Activated T-cell treated with anti-CD3 and anti-CD28 coated beads, Interleukin-2, amount 50 U/mL, for 24 hours (primary cell): ENCODE data around the gene GTPBP3.
A peak's percentile ranks its signal among the peaks of the same experiment; 100 is the strongest.
"Not testable (repeated sequence)": the region's sequence is repeated elsewhere in the genome, so short reads cannot be mapped to it uniquely, and the experiment has no call there.

Source experiments
- DNase-seq: peaks from one replicate; pipeline ENCODE4 v3.0.0-alpha.2; 2020
- H3K27ac Mint-ChIP-seq: 2 replicates; pipeline ENCODE4 v1.8.0; 2020; ENCODE audit warnings: mild to moderate bottlenecking, mixed read lengths
- H3K27me3 Mint-ChIP-seq: 2 replicates; pipeline ENCODE4 v1.8.0; 2020; ENCODE audit warnings: mixed read lengths
- H3K36me3 Mint-ChIP-seq: 2 replicates; pipeline ENCODE4 v1.8.0; 2020; ENCODE audit warnings: low read depth, mixed read lengths
- H3K4me1 Mint-ChIP-seq: 2 replicates; pipeline ENCODE4 v1.8.0; 2020; ENCODE audit warnings: low read depth, mixed read lengths
- H3K4me3 Mint-ChIP-seq: 2 replicates; pipeline ENCODE4 v1.8.0; 2020; ENCODE audit warnings: mild to moderate bottlenecking, moderate library complexity, mixed read lengths
- H3K9me3 Mint-ChIP-seq: 2 replicates; pipeline ENCODE4 v1.8.0; 2020; ENCODE audit warnings: mixed read lengths

GTPBP3 gene

DNA sequence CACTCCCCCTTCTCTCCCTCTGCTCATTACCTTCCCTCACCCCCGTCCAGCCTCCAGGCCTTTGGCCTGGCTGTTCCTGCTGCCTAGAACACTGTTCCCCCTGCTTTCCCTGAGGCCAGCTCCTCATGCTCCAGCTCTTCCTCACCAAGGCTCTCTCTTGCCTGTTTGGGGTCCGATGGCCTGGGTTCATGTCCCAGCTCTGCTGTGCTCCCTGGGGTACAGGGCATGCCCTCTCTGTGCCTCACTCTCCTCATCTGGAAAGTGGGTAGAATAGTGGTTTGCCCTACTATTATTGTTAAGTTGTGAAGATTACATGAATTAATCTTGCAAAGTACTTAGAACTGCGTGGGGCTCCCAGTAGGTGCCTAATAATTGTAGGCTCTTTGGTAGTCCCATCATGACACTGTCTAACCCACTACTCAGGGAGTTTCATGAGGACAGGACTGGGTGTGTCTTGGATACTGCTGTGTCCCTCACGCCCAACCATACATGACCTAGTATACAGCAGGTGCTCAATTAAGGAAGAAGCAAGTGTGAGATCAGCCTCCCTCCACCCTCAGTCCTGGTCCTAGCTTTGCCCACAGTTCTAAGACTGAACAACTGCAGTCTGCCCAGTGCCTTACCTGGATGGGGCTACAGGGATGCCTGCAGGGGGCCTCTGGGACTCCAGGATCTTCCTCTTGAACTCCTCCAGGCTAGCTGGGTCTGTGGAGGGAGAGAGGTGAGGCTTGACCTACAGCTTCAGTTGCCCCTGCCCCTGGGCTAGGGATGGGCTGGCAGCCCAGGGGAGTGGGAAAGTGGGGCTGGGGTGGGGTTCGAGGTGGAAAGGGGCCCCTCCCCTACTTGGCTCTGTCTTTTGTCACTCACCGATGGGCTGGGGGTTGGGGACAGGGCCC, 22.8 kb downstream of the GTPBP3 start:
- Mint-ChIP-seq H3K4me3 (no peak overlapping the region), H3K36me3 (no peaks in the 10 kb centered on the region), H3K27me3 (no peaks in the 10 kb centered on the region), H3K9me3 (no peaks in the 10 kb centered on the region), H3K27ac (no peak overlapping the region), H3K4me1 (no peaks in the 10 kb centered on the region)
- no peak for DNase-seq

DNA sequence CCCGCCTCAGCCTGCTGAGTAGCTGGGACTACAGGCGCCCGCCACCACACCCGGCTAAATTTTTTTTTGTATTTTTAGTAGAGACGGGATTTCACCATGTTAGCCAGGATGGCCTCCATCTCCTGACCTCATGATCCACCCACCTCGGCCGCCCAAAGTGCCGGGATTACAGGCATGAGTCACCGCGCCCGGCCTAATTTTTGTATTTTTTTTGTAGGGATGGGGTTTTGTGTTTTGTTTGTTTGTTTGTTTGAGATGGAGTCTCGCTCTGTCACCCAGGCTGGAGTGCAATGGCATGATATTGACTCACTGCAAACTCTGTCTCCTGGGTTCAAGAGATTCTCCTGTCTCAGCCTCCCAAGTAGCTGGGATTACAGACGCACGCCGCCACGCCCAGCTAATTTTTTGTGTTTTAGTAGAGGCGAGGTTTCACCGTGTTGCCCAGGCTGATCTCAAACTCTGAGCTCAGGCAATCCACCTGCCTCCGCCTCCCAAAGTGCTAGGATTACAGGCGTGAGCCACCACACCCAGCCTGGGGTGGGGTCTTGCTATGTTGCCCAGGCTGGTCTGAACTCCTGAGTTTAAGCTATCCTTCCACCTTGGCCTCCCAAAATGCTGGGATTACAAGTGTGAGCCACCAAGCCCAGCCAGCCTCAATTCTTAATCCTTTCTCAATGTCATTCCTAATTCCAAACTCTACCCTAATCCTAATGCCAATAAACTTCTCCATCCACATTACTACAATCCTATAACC, 26.7 kb downstream of the GTPBP3 start:
- H3K4me1 Mint-ChIP-seq, H3K27me3 Mint-ChIP-seq, H3K36me3 Mint-ChIP-seq, H3K9me3 Mint-ChIP-seq, DNase-seq, H3K4me3 Mint-ChIP-seq, H3K27ac Mint-ChIP-seq: not testable (repeated sequence)

DNA sequence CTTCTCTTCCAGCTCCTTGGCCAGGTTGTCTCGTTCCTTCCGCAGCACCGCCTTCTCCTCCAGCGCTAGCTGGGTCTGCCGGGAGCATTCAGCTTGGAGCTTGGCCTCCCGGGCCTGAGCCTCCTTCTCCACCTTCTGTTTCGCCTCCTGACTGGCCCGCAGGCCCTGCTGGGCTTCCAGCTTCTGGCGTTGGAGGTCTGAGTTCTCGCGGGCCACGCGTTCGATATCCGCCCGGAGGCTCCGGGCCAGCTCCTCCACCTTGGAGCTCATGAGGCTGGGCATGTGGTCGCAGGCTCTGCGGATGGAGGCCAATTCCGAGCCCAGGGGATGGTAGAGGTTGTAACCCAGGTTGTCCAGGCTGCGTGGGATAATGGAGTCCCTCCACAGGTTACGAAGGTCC, 28.0 kb downstream of the GTPBP3 start:
- Mint-ChIP-seq H3K4me1 (peaks cover 5% of the 10 kb centered on the region), H3K9me3 (no peaks in the 10 kb centered on the region), H3K27me3 (peaks cover 8% of the 10 kb centered on the region), H3K36me3 (no peaks in the 10 kb centered on the region), H3K4me3 (no peak overlapping the region), H3K27ac (no peak overlapping the region)
- DNase-seq: no peak

DNA sequence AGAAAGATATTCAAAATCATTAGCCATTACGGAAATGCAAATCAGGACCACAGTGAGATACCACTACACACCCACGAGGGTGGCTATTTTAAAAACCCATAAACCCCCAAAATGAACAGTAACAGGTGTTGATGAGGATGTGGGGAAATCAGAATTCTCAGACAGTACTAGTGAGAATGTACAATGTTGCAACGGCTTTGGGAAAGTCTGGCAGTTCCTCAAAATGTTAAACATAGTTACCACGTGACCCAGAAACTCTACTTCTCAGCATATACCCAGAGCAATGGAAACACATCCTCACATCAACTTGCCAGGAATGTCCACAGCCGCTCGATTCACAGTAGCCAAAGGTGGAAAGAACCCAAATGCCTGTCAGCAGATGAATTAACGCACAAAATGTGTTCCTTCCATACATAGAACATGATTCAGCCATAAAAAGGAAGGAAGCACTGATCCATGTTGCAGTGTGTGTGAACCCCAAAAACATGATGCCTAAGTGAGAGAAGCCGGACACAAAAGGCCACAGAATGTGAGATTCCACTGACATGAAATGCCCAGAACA, 32.8 kb downstream of the GTPBP3 start:
- H3K27ac Mint-ChIP-seq: no peak overlapping the region
- no peaks in the 10 kb centered on the region for H3K9me3 Mint-ChIP-seq
- no peaks in the 10 kb centered on the region for H3K36me3 Mint-ChIP-seq
- H3K4me1 Mint-ChIP-seq: peaks cover 7% of the 10 kb centered on the region
- DNase-seq: no peak
- no peak overlapping the region for H3K4me3 Mint-ChIP-seq
- peaks cover 13% of the 10 kb centered on the region for H3K27me3 Mint-ChIP-seq

DNA sequence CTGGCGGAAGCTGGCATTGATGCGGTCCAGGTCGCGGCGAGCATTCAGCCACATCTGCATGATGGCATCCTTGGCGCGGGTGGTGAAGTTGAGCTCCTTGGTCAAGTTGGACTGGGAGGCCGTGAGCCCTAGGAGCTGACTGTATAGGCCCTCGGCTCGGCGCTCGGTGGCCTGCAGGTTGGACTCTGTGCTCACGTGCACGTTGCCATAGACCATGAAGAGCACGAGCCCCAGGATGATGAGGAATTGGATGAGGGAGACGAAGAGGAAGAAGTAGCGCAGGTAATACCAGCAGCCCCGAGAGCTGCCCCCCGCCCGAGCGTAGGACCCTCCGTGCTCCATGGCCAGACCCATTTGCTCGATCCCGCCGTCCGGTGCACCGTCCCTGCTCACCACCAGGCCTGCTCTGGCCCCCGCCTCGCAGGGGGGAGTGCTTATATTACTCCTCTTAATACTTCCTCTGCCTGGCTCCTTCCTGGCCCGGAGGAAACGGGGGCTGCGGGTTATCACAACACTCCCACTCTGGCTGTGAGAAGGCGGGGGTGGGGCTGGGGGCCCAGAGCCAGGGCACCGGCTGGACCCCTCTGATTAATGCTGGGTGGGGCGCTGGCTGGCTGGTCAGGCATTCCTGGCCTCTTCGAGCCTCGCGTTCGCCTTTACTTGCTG, 39.7 kb downstream of the GTPBP3 start, which contains the start of gene PLVAP:
Gene PLVAP (minus strand): TSS at position 408 of the 666 bp plus-strand sequence. CDS start 54 bp downstream, at position 354.
- peaks cover 23% of the 10 kb centered on the region for H3K27me3 Mint-ChIP-seq
- no peaks in the 10 kb centered on the region for H3K4me1 Mint-ChIP-seq
- no peaks in the 10 kb centered on the region for H3K36me3 Mint-ChIP-seq
- no peak for DNase-seq
- H3K9me3 Mint-ChIP-seq: peaks cover 2% of the 10 kb centered on the region
- no peak within 1 kb of the TSS for H3K27ac Mint-ChIP-seq
- H3K4me3 Mint-ChIP-seq: no peak within 1 kb of the TSS

DNA sequence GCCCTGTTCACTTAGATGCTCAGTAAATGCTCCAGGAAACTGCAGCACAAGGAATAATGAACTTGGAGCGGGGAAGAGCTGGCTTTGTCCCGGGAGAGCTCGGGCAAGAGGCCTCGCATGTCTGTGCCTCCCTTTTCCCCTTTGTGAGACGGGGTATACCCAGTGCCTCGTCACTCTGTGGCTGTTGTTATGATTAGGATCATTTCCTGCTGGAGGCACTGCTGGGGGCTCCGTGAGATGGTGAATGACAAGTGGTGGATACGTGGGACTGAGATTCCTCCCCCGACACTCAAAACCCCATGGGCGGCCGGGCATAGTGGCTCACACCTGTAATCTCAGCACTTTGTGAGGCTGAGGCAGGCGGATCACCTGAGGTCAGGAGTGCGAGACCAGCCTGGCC, 40.9 kb downstream of the GTPBP3 start:
- no peak overlapping the region for H3K27ac Mint-ChIP-seq
- H3K36me3 Mint-ChIP-seq: no peaks in the 10 kb centered on the region
- H3K27me3 Mint-ChIP-seq: peaks cover 20% of the 10 kb centered on the region
- H3K9me3 Mint-ChIP-seq: peaks cover 2% of the 10 kb centered on the region
- H3K4me3 Mint-ChIP-seq: no peak overlapping the region
- H3K4me1 Mint-ChIP-seq: peaks cover 7% of the 10 kb centered on the region
- no peak for DNase-seq

DNA sequence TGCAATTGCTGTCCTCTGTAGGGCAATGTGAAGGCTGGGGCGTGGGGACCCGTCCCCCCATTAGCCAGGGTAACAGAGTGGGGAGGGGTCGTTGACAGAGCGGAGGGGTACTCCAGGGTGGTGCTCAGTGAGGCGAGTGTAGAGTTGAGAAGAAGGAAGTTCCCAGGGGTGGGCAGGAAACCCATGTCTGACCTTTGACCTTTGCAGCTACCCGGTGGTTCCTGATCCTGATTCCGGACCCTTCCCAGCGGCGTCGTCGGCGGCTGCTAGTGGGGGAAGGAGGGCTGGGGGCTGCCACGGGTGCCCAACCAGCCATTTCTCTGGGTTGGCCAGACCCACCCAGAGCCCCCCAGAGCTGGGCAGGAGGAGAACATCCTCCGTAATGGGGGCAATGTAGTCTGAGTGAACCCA, 41.9 kb downstream of the GTPBP3 start:
- Mint-ChIP-seq H3K36me3 (no peaks in the 10 kb centered on the region), H3K9me3 (peaks cover 2% of the 10 kb centered on the region), H3K4me1 (peaks cover 7% of the 10 kb centered on the region), H3K27me3 (peaks cover 20% of the 10 kb centered on the region), H3K27ac (no peak overlapping the region), H3K4me3 (no peak overlapping the region)
- no peak for DNase-seq

DNA sequence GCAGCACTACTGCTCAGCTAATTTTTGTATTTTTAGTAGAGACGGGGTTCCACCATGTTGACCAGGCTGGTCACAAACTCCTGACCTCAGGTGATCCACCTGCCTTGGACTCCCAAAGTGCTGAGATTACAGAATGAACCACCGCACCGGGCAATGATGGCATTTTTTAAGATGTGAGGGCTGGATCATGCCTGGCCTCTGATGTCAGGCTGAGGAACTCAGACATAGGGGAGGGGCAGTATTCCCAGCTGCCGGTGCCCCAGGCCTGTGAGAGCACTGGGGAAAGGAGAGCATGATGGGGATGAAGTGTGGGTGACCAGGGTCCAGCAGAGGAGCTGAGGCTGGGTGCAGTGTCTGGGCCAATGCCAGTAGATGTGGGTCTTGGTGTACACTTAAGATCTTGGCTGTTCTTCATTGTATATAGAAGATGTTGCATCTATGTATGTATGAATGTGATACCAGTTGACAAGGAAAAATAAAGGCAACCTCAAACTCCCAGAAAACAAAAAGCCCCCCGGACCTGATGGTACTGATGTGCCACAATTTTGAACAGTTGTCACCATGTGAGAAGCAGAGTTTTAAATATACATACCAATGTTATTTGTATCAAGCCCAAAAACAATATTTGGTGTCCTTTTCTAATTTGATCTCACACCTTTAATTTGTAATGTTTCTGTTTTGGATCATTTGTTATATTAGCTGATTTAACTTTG, 43.2 kb downstream of the GTPBP3 start:
- DNase-seq: no peak
- Mint-ChIP-seq H3K9me3 (peaks cover 2% of the 10 kb centered on the region), H3K27me3 (peaks cover 20% of the 10 kb centered on the region), H3K4me1 (peaks cover 7% of the 10 kb centered on the region), H3K36me3 (no peaks in the 10 kb centered on the region), H3K27ac (no peak overlapping the region), H3K4me3 (no peak overlapping the region)

DNA sequence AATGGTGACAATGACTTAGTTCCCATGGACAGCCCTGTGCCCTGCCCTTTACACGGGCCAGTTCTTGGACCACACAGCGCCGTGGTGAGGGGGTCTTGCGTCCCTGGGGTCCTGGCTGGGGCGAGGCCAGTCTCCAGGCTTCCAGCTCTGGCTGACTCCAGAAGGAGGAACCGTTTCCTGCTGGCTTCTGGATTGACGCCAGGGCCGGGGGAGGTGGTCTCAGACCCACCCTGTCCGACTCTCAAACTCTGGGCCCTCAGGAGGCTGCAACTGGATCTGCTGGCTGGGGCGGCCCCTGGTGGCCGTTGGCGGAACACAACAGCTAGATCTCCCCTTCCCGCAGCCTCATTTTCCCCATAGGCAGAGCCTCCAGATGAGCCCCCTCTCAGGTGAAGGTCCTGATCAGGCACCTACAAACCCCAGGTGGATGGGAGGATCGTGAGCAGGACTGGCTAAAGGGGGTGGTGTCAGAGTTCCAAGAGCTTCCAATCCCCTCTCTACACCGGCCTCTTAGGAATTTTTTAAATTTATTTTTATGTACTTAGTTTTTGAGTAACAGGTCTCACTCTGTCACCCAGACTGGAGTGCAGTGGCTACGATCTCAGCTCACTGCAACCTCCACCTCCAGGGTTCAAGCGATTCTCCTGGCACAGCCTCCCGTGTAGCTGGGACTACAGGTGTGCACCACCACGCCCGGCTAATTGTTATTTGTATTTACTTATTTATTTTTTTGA, 48.7 kb downstream of the GTPBP3 start:
- H3K27ac Mint-ChIP-seq: no peak overlapping the region
- peaks cover 12% of the 10 kb centered on the region for H3K4me1 Mint-ChIP-seq
- no peaks in the 10 kb centered on the region for H3K9me3 Mint-ChIP-seq
- peak; percentile 78 for DNase-seq
- no peaks in the 10 kb centered on the region for H3K27me3 Mint-ChIP-seq
- no peaks in the 10 kb centered on the region for H3K36me3 Mint-ChIP-seq
- H3K4me3 Mint-ChIP-seq: no peak overlapping the region

DNA sequence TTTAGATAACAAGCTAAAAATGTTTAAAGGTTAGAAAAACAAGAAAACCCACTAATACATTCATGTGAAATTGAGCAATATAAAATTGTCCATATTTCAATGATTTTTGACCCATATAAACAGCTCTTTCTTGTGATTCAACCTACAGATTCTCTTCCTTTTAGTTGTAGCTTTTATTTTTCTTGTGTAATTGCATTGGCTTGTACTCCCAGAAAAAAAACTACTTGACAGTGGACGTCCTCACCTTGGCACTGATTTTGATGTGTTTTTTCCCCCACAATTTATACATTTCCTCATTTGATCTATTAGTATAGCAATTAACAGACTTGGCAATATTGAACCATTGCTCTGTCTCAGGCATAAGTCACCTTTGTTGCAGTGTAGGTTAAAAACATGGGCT, 51.9 kb downstream of the GTPBP3 start:
- no peak overlapping the region for H3K4me3 Mint-ChIP-seq
- H3K36me3 Mint-ChIP-seq: no peaks in the 10 kb centered on the region
- no peaks in the 10 kb centered on the region for H3K9me3 Mint-ChIP-seq
- no peak for DNase-seq
- no peaks in the 10 kb centered on the region for H3K27me3 Mint-ChIP-seq
- H3K4me1 Mint-ChIP-seq: peaks cover 12% of the 10 kb centered on the region
- no peak overlapping the region for H3K27ac Mint-ChIP-seq

DNA sequence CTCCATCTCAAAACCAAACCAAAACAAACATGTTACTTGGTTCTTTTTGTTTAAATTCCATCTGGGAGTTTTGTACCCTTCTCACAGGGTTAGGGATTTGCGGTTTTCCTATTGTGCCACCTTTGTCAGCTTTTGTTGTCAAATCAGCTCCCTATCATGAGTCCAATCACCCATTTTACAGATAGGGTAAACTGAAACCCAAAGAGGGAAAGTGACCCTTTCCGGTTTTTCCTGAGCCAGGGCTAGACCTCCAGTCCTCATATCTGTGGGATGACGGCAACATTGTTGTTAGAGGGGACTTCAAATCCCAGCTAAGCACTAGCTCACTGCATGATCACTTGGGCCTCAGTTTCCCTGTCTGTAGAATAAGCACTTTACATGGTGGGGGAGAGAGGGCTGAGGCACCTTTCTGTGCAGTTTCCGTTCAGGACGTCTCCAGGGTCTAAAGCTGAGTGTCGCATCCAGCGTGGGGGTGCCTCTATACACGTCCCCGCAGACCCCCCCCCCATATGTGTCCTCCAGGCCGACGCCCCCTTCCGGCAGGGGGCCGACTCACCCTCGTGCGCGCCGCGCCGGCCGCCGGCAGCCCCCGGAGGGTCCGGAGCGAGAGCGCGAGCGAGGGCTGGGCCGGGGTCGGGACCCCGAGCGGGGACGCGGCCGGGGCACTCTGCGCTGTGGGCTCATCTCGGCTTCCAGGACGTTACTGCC, 52.8 kb downstream of the GTPBP3 start:
- Mint-ChIP-seq H3K4me1 (peaks cover 15% of the 10 kb centered on the region), H3K36me3 (no peaks in the 10 kb centered on the region), H3K27me3 (no peaks in the 10 kb centered on the region), H3K27ac (no peak overlapping the region), H3K9me3 (no peaks in the 10 kb centered on the region), H3K4me3 (peak overlapping the region; percentile 81)
- no peak for DNase-seq

DNA sequence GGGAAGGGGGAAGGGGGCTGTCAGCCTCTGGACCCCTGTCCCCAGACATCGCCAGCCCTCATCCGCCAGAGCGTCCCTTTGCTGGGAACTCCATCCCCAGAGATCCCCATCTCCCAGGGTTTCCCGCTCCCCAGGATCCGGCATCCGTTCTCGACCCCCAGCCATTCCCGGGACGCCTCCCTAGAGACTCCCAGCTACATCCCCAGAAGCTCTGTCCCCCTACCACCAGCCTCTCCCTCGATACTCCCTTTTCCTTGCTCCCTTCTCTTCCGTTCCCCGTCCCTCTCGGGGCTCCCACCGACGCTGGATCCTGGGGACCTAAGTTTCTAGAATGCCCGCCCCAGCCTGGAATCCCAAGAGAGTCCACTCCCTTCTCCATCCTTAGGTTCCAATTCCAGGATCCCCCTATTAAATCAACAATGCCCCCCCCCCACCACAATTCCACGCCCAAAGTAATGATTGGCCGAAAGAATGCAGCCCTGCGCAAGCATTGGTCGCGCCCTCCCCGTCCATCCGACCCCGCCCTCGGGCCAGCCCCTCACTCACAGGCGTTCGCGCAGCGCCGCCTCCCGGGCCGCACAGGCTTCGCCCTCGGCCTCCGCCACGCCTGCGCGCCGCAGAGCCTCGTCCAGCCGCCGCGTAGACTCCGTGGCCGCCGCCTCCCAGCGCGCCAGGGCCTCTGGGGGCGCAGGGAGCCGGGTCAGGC, 53.5 kb downstream of the GTPBP3 start:
- DNase-seq: peak; percentile 95
- Mint-ChIP-seq H3K4me3 (peak overlapping the region; percentile 81), H3K4me1 (peaks cover 19% of the 10 kb centered on the region), H3K27ac (no peak overlapping the region), H3K9me3 (no peaks in the 10 kb centered on the region), H3K27me3 (no peaks in the 10 kb centered on the region), H3K36me3 (peaks cover 2% of the 10 kb centered on the region)
